ENCODE results near the gene PML. TPM values are rescaled to one million over a fixed set of nuclear protein-coding genes. Genes with fewer than 3 reads are reported as not detected.

PML gene
- polyA plus RNA-seq, 3 donors: 13.1 to 40.7 (median 20.6) TPM

DNA sequence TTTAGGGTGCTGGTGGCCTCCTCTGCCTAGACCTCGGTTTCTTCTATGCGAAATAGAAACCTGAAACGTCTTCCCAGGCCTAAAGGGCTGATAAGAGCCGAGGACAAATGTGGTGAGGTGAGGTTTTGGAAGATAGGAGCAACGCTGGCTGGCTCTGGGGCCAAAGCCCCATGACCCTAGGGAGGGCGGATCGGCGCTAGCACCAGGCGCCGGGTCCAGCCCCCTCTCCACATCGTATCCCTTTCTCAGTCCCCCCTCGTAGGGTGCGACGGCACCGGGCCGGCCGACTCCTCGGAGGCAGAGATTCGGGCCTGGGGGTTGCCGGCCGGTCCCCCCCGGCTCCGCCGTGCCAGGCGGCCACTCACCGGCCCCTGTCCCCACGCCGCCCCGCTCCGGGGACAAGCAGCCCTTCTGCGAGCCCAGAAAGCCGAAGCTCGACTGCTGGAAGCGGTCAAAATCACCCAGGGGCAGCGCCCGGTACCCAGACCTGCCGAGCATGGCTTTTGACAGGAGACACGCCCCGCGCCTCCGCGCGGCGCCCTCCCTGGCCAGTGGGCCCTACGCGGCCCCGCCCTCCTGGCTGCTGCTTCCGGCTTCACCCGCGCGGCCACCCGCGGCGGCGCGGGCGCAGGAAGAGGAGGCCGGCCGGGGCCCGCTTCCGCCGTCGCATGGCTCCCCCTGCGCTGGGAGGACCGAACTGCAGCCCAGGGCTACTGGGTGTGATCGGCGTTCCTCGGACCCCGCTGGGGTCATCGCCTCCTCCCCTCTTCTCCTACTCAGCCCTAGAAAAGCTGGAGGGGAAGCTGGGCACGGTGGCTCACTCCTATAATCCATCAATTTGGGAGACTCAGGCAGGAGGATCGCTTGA is 2.6 kb upstream of the PML start, which contains the start of gene STOML1:
STOML1 (minus strand) TSS at position 570 of the 868 bp plus-strand sequence; CDS start at position 498, 72 bp downstream.
- under 1% methylated on average over 66 of the region's 72 CpGs for WGBS (ENCODE audit: insufficient coverage)
- H3K27ac Mint-ChIP-seq: peak within 1 kb of the TSS in 6 of 7 donors; percentile 46 to 80 (median 73)
- Histone ChIP-seq H3K36me3 (replicated peaks in 1 of 2; ENCODE audit: control insufficient read depth in 1 of 2, insufficient read depth in 2 of 2, low read length in 2 of 2) (peaks cover 0 to 9% of the 10 kb centered on the region in 2 donors), H3K4me3 (replicated peaks in 1 of 3; ENCODE audit: low read depth in 2 of 3, low read length in 3 of 3) (peak within 1 kb of the TSS; percentile 59 to 91 (median 70)), H3K79me2 (ENCODE audit: insufficient read depth, low read length) (peaks cover 37% of the 10 kb centered on the region), H2AFZ (ENCODE audit: insufficient read depth, low read depth, low read length, poor library complexity, severe bottlenecking) (peak within 1 kb of the TSS; percentile 99), H3K9me3 (replicated peaks in 1 of 2; ENCODE audit: control insufficient read depth in 1 of 2, insufficient read depth in 1 of 2, low read length in 2 of 2) (no peaks in the 10 kb centered on the region), H4K20me1 (ENCODE audit: insufficient read depth, low read length) (no peaks in the 10 kb centered on the region), H3K27ac (ENCODE audit: low read depth in 1 of 2, low read length in 2 of 2) (peak within 1 kb of the TSS in 1 of 2 donors; percentile 65), H3K27me3 (ENCODE audit: control insufficient read depth in 2 of 2, insufficient read depth in 2 of 2, low read length in 2 of 2) (no peaks in the 10 kb centered on the region), H3K4me2 (replicated peaks; ENCODE audit: extremely low read depth, low read length, poor library complexity, severe bottlenecking) (peak within 1 kb of the TSS; percentile 99), H3K4me1 (ENCODE audit: control insufficient read depth in 1 of 2, insufficient read depth in 2 of 2, low read length in 2 of 2) (peaks cover 40 to 52% of the 10 kb centered on the region in 2 donors), H3K9ac (ENCODE audit: insufficient read depth, low read length, poor library complexity, severe bottlenecking) (peak within 1 kb of the TSS; percentile 77)
- peaks cover 0 to 2% (median 0%) of the 10 kb centered on the region in 3 donors for H3K27me3 Mint-ChIP-seq (ENCODE audit: low read depth in 3 of 3)
- intact Hi-C loops (cut with micrococcal nuclease): loop anchor here in 1 of 2 donors (10.0 kb wide), 1 partner anchor 1453 kb away; no protein-coding TSS in a partner anchor
- peaks cover 4 to 9% of the 10 kb centered on the region in 2 donors for H3K36me3 Mint-ChIP-seq
- H3K9me3 Mint-ChIP-seq: peaks cover 0 to 3% (median 0%) of the 10 kb centered on the region in 7 donors
- peaks cover 43% of the 10 kb centered on the region for H3K4me1 Mint-ChIP-seq
- TF ChIP-seq, protein P1, sequence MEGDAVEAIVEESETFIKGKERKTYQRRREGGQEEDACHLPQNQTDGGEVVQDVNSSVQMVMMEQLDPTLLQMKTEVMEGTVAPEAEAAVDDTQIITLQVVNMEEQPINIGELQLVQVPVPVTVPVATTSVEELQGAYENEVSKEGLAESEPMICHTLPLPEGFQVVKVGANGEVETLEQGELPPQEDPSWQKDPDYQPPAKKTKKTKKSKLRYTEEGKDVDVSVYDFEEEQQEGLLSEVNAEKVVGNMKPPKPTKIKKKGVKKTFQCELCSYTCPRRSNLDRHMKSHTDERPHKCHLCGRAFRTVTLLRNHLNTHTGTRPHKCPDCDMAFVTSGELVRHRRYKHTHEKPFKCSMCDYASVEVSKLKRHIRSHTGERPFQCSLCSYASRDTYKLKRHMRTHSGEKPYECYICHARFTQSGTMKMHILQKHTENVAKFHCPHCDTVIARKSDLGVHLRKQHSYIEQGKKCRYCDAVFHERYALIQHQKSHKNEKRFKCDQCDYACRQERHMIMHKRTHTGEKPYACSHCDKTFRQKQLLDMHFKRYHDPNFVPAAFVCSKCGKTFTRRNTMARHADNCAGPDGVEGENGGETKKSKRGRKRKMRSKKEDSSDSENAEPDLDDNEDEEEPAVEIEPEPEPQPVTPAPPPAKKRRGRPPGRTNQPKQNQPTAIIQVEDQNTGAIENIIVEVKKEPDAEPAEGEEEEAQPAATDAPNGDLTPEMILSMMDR (IDR thresholded peaks at IDR 0.05): peak; percentile 97
- DNase-seq: peak; percentile 90 to 91 (median 91)
- H3K4me3 Mint-ChIP-seq: peak within 1 kb of the TSS; percentile 83 to 90

DNA sequence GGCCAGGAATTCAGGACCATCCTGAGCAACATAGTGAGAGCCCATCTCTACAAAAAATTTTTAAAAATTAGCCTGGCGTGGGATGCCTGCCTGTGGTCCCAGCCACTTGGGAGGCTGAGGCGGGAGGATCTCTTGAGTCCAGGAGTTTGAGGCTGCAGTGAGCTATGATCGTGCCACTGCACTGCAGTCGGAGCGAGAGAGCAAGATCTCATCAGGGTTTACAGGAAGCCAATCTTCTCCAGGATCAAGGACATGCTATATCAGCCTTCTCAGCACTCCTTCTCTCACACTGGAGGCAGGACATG is 2.0 kb upstream of the PML start:
- Histone ChIP-seq H2AFZ (ENCODE audit: insufficient read depth, low read depth, low read length, poor library complexity, severe bottlenecking) (peak overlapping the region; percentile 99), H3K79me2 (ENCODE audit: insufficient read depth, low read length) (peaks cover 43% of the 10 kb centered on the region), H3K4me3 (replicated peaks in 1 of 3; ENCODE audit: low read depth in 2 of 3, low read length in 3 of 3) (peak overlapping the region in 1 of 3 experiments; percentile 91), H3K4me2 (replicated peaks; ENCODE audit: extremely low read depth, low read length, poor library complexity, severe bottlenecking) (peak overlapping the region; percentile 99), H4K20me1 (ENCODE audit: insufficient read depth, low read length) (peaks cover 5% of the 10 kb centered on the region), H3K9me3 (replicated peaks in 1 of 2; ENCODE audit: control insufficient read depth in 1 of 2, insufficient read depth in 1 of 2, low read length in 2 of 2) (no peaks in the 10 kb centered on the region), H3K4me1 (ENCODE audit: control insufficient read depth in 1 of 2, insufficient read depth in 2 of 2, low read length in 2 of 2) (peaks cover 41 to 57% of the 10 kb centered on the region in 2 donors), H3K27ac (ENCODE audit: low read depth in 1 of 2, low read length in 2 of 2) (peak overlapping the region in 1 of 2 donors; percentile 56), H3K27me3 (ENCODE audit: control insufficient read depth in 2 of 2, insufficient read depth in 2 of 2, low read length in 2 of 2) (no peaks in the 10 kb centered on the region), H3K36me3 (replicated peaks in 1 of 2; ENCODE audit: control insufficient read depth in 1 of 2, insufficient read depth in 2 of 2, low read length in 2 of 2) (peaks cover 0 to 8% of the 10 kb centered on the region in 2 donors), H3K9ac (ENCODE audit: insufficient read depth, low read length, poor library complexity, severe bottlenecking) (peak overlapping the region; percentile 77)
- TF ChIP-seq, protein P1 (IDR thresholded peaks at IDR 0.05): peak; percentile 57
- intact Hi-C loops (cut with micrococcal nuclease): loop anchor here in 1 of 2 donors (10.0 kb wide), 1 partner anchor 1452 kb away; no protein-coding TSS in a partner anchor
- Mint-ChIP-seq H3K27me3 (ENCODE audit: low read depth in 3 of 3) (peaks cover 0 to 2% (median 0%) of the 10 kb centered on the region in 3 donors), H3K4me3 (peak overlapping the region in 1 of 2 donors; percentile 76), H3K9me3 (peaks cover 0 to 3% (median 0%) of the 10 kb centered on the region in 7 donors), H3K36me3 (peaks cover 2 to 4% of the 10 kb centered on the region in 2 donors), H3K27ac (peak overlapping the region in 3 of 7 donors; percentile 70 to 80 (median 76)), H3K4me1 (peaks cover 48% of the 10 kb centered on the region)
- 85% methylated on average over 5 of the region's 5 CpGs for WGBS (ENCODE audit: insufficient coverage)
- no peak for DNase-seq
